HG03342 (cell line): ENCODE results near the gene GCSH.
"Not testable (repeated sequence)": the region's sequence is repeated elsewhere in the genome, so short reads cannot be mapped to it uniquely, and the experiment has no call there.

Source experiments
- ATAC-seq: cut with Tn5 transposase; IDR thresholded peaks from one replicate; pipeline ENCODE4 v1.9.1; 2021; ENCODE audit warnings: mild to moderate bottlenecking, moderate library complexity; ENCODE audit not compliant: unreplicated experiment

GCSH gene

GRCh38 chr16:81095953-81096714, at the start of gene GCSH:
GCSH (minus strand) TSS chr16:81096395; CDS start chr16:81096278, 117 bp downstream.
- peak; percentile 99 for ATAC-seq

- ATAC-seq, result no peak
Observed at GRCh38 chr16:81143921-81144471, 47.8 kb upstream of the GCSH start.

DNA sequence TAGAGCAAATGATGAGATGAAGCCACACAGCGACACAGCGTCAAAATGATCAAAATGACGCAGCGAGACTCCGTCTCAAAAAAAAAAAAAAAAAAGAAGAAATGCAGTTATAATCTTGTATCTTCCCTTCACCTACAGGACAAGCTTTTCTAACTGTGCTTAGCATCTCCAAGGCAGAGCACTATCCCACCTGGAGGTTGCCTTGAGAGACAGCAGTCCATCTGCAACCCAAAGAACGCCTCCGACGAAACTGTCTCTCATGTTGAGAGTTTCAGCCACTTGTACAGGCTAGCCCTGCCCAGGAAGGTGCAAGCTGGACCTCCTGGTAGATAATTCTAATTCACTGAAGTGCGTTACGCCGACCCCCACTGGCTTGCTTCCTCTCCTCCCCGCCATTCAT, 46.7 kb upstream of the GCSH start:
- ATAC-seq, result no peak

GRCh38 chr16:81140930-81141780, 45.0 kb upstream of the GCSH start:
- ATAC-seq, result no peak

DNA sequence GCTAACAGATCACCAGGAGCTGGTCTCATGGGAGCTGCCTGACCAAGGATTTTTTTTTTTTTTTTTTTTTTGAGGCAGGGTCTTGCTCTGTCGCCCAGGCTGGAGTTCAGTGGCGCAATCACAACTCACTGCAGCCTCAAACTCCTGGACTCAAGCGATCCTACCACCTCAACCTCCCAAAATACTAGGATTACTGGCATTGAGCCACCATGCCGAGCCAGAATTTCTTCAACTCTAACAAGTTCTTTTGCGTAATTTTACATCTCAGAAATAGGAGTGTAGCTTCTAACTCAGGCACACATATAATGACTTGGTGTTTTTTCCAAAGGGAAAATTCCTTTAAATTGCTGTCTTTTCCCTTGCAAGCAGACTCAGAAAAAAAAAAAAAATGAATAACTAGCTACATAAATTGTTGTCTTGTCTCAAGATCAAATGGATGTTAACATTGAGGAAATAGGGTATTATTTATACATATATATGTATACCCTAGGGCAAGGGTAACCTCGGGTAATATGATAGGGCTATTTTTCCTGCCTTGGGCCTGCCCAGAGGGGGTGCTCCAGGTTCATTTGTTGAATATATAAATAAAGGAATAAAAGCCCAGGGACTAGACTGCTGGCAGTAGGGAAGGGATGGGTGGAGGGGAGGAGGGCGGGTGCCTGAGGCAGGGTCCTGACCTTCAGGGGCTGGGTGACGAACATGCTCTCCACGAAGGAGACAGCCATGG, 42.8 kb upstream of the GCSH start:
- ATAC-seq, result no peak

- ATAC-seq, result no peak
Observed at GRCh38 chr16:81137754-81138153, 41.6 kb upstream of the GCSH start.

GRCh38 chr16:81136390-81137335, 40.5 kb upstream of the GCSH start:
- no peak for ATAC-seq

- ATAC-seq, result no peak
Observed at GRCh38 chr16:81130126-81130525, 33.9 kb upstream of the GCSH start.

GRCh38 chr16:81128726-81129524, 32.7 kb upstream of the GCSH start:
- no peak for ATAC-seq

- no peak for ATAC-seq
Observed at GRCh38 chr16:81127051-81127450, 30.9 kb upstream of the GCSH start.

- ATAC-seq, result no peak
Observed at GRCh38 chr16:81123092-81123852, 27.1 kb upstream of the GCSH start.

GRCh38 chr16:81121474-81121990, 25.3 kb upstream of the GCSH start:
- ATAC-seq, result no peak

- no peak for ATAC-seq
Observed at GRCh38 chr16:81117436-81117835, 21.2 kb upstream of the GCSH start.

DNA sequence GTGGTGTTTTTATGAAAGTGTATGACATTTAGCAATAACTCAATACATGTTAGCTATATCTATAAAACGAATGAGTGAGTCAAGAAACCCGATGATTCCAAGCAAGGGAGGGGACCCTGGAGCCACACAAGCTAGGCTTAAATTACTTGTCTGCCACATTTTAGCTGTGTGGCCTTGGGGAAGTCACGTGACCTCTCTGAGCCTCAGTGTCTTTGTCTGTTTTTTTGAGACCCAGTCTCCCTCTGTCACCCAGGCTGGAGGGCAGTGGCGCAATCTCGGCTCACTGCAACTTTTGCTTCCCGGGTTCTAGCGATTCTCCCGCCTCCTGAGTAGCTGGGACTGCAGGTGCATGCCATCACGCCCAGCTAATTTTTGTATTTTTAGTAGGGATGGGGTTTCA, 20.1 kb upstream of the GCSH start:
- no peak for ATAC-seq

DNA sequence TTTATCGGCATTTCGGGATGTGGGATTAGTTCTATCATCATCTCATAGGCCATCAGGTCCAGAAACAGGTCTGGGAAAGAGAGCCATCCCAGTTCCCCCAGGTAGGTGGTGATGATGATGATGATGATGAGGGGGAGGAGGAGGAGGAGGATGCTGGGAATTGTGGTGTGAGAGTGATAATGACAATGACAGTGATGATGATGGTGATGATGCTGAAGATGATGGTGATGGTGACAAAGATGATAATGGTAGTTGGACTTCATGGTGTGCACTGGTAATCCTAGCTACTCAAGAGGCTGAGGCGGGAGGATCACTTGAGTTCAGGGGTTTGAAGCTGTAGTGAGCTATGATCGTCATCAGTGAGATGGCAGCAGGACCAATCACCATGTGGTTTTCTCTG, 16.3 kb upstream of the GCSH start:
- ATAC-seq, result no peak

- ATAC-seq, result not testable (repeated sequence)
Observed at GRCh38 chr16:81109274-81109673, 13.1 kb upstream of the GCSH start.

- no peak for ATAC-seq
Observed at GRCh38 chr16:81107511-81107910, 11.3 kb upstream of the GCSH start.

GRCh38 chr16:81106826-81107503, 10.8 kb upstream of the GCSH start:
- no peak for ATAC-seq
